ENCODE results near the gene DNLZ. TPM values are rescaled to one million over a fixed set of nuclear protein-coding genes. Genes with fewer than 3 reads are reported as not detected.

Gene DNLZ
- polyA plus RNA-seq, 2 of the 4 experiments (the other 2 are of a cell fraction), result 8.0 to 19.9 TPM

DNA sequence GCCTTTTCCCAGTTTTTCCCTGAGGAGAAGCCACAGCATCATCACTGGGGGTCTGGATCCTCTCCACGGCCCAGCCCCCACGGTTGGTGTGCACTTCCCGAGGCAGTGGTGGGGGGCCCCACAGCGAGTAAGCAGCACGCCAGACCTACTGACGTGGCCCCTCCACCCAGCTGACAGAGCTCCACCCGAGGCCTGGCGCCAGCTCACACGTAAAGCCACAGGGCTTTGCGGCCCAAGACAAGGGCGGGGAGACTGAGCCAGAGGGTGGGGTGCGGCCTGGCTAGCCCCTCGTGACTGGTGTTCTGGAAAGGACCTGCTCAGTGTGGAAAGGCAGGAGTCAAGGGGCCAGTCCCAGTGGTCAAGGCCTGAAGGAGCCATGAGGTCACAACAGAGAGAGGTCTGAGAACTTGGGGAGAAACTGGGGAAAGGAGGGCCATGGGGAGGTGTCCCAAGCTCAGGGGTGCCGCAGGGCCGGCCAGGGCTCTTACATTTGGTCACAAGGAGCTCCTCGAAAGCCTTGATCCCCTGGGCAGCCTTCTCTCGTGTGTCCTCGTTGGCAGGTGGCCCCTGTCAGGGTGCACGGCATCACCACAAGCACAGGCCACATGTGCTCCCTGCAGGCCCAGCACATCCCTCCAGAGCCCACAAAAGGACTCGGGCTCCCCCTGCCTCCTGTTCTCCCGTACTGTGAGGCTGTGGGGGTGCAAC, 30.9 kb upstream of the DNLZ start:
- TF ChIP-seq BHLHE40 (IDR thresholded peaks at IDR 0.05; ENCODE audit: low read depth, low read length) (no peak), KDM5A (IDR thresholded peaks at IDR 0.05) (no peak), CHD2 (IDR thresholded peaks at IDR 0.05; ENCODE audit: low read length, partially characterized antibody) (no peak), RNF2 (IDR thresholded peaks at IDR 0.05; ENCODE audit: borderline replicate concordance, low read depth) (no peak)
- TF ChIP-seq, protein P1, sequence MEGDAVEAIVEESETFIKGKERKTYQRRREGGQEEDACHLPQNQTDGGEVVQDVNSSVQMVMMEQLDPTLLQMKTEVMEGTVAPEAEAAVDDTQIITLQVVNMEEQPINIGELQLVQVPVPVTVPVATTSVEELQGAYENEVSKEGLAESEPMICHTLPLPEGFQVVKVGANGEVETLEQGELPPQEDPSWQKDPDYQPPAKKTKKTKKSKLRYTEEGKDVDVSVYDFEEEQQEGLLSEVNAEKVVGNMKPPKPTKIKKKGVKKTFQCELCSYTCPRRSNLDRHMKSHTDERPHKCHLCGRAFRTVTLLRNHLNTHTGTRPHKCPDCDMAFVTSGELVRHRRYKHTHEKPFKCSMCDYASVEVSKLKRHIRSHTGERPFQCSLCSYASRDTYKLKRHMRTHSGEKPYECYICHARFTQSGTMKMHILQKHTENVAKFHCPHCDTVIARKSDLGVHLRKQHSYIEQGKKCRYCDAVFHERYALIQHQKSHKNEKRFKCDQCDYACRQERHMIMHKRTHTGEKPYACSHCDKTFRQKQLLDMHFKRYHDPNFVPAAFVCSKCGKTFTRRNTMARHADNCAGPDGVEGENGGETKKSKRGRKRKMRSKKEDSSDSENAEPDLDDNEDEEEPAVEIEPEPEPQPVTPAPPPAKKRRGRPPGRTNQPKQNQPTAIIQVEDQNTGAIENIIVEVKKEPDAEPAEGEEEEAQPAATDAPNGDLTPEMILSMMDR (IDR thresholded peaks at IDR 0.05), result no peak
- Histone ChIP-seq H3K9me3 (no peaks in the 10 kb centered on the region), H3K27ac (no peak overlapping the region), H3K4me3 (no peak overlapping the region), H3K4me2 (no peak overlapping the region), H3K4me1 (peaks cover 9% of the 10 kb centered on the region; the same call in 2 of the 3 replicates)
- 95% methylated on average over 20 of the region's 21 CpGs for WGBS (ENCODE audit: missing lambda C conversion rate)
- DNase-seq (ENCODE audit: low read depth in 1 of 2, low spot score in 1 of 2) (no peak), ATAC-seq (no peak), FAIRE-seq (no peak)
- ChIA-PET CTCF (interaction anchor here (0.6 to 8.9 kb wide), 4 partner anchors 9 to 49 kb away, joined by 3 to 100 read pairs (median 17); partner anchors contain the start of gene DNLZ), POLR2A (no interaction called here)

DNA sequence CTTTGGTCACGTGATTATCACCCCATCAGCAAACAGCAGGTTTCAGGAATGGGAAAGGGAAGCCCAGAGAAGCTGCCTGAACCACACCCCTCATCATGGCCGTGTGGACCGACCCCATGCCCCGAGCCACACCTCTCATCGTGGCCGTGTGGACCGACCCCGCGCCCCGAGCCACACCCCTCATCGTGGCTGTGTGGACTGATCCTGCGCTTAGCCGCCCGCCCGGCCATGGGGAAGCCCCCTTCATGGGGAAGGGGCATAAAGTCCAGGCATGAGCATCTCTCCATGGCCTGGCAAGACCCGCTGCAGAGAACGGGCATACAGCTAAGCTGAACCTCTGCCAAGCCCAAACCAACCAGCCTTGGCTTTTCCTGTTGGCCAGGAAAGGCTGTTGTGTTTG, 30.0 kb upstream of the DNLZ start:
- H3K4me2 ChIP-seq, result no peak overlapping the region
- no peaks in the 10 kb centered on the region for H3K9me3 ChIP-seq
- ATAC-seq, result no peak
- H3K4me1 ChIP-seq, result peaks cover 4% of the 10 kb centered on the region; the same call in 2 of the 3 replicates
- ChIA-PET CTCF (interaction anchor here (1.0 to 8.9 kb wide), 10 partner anchors 8 to 426 kb away, joined by 3 to 100 read pairs (median 3); partner anchors contain the start of genes DNLZ, ENTR1, PMPCA and SNAPC4), POLR2A (no interaction called here)
- TF ChIP-seq ZFP36 (IDR thresholded peaks at IDR 0.05; ENCODE audit: borderline replicate concordance, partially characterized antibody) (no peak), JUN (IDR thresholded peaks at IDR 0.05) (0 out of 5 replicates have a peak, but pooled peaks of 1 of the 2 experiments have one; percentile 4)
- WGBS (ENCODE audit: missing lambda C conversion rate), result 88% methylated on average over 15 of the region's 17 CpGs
- DNase-seq (ENCODE audit: low read depth in 1 of 2, low spot score in 1 of 2), result no peak
- no peak overlapping the region for H3K27ac ChIP-seq
- FAIRE-seq, result no peak
- no peak overlapping the region for H3K4me3 ChIP-seq

DNA sequence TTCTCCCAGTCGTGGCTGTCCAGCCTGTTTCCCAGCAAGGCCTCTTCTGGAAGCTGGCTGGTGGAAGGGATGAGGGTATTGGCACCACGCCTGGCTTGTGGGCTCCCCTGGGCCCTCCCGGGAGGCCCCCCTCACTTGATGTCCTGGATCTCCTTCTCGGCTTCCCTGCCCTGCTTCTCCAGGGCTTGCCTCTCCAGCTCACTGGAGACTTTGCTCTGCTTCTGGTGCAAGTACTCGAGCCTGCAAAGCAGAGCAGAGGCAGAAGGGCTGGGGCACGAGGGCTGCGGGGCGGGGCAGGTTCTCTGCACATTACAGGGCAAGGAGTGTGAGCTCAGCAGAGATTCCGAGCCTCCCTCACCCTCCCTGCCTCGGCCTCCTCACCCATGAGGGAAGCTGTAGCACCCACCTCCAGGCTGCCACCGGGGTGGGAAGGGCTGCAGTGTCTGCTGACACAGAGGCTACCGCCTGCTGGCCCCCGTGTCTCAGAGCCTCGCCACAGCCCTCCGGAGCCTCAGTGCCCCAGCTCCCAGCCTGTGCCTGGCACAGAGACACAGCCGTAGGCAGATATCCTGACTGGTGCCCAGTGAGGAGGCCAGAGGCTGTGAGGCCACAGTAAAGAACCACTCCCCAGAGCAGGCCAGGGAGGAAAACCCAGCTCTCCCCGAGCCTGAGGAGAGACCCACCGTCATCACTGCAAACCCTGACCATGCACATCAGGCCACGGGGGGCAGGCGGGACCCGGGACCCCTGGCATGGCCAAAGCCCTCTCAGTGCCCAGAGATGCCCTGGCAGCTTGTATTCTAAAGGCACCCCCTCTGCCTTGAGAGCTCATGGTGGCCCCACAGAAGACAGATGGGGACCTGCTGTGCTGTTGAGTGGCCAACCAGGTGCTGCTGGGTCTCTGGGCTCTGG, 29.2 kb upstream of the DNLZ start:
- H3K4me2 ChIP-seq, result no peak overlapping the region
- H3K4me3 ChIP-seq, result no peak overlapping the region
- CTCF ChIA-PET, result interaction anchor here (0.9 to 4.5 kb wide), 15 partner anchors 8 to 426 kb away, joined by 3 to 29 read pairs (median 3); partner anchors contain the start of genes DNLZ, ENTR1, PMPCA and SNAPC4
- TF ChIP-seq FOSB (CRISPR knock-in tag; IDR thresholded peaks at IDR 0.05) (no peak), CHD2 (IDR thresholded peaks at IDR 0.05; ENCODE audit: low read length, partially characterized antibody) (no peak), PHF8 (IDR thresholded peaks at IDR 0.05; ENCODE audit: borderline replicate concordance, low read depth) (no peak), KDM5A (IDR thresholded peaks at IDR 0.05) (no peak), NR3C1 (IDR thresholded peaks at IDR 0.05) (no peak), RFX5 (IDR thresholded peaks at IDR 0.05) (no peak)
- TF ChIP-seq, protein P2, sequence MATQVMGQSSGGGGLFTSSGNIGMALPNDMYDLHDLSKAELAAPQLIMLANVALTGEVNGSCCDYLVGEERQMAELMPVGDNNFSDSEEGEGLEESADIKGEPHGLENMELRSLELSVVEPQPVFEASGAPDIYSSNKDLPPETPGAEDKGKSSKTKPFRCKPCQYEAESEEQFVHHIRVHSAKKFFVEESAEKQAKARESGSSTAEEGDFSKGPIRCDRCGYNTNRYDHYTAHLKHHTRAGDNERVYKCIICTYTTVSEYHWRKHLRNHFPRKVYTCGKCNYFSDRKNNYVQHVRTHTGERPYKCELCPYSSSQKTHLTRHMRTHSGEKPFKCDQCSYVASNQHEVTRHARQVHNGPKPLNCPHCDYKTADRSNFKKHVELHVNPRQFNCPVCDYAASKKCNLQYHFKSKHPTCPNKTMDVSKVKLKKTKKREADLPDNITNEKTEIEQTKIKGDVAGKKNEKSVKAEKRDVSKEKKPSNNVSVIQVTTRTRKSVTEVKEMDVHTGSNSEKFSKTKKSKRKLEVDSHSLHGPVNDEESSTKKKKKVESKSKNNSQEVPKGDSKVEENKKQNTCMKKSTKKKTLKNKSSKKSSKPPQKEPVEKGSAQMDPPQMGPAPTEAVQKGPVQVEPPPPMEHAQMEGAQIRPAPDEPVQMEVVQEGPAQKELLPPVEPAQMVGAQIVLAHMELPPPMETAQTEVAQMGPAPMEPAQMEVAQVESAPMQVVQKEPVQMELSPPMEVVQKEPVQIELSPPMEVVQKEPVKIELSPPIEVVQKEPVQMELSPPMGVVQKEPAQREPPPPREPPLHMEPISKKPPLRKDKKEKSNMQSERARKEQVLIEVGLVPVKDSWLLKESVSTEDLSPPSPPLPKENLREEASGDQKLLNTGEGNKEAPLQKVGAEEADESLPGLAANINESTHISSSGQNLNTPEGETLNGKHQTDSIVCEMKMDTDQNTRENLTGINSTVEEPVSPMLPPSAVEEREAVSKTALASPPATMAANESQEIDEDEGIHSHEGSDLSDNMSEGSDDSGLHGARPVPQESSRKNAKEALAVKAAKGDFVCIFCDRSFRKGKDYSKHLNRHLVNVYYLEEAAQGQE (IDR thresholded peaks at IDR 0.05), result no peak
- TF ChIP-seq, protein P3, sequence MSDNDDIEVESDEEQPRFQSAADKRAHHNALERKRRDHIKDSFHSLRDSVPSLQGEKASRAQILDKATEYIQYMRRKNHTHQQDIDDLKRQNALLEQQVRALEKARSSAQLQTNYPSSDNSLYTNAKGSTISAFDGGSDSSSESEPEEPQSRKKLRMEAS (IDR thresholded peaks at IDR 0.05), result no peak
- TF ChIP-seq, protein P4, sequence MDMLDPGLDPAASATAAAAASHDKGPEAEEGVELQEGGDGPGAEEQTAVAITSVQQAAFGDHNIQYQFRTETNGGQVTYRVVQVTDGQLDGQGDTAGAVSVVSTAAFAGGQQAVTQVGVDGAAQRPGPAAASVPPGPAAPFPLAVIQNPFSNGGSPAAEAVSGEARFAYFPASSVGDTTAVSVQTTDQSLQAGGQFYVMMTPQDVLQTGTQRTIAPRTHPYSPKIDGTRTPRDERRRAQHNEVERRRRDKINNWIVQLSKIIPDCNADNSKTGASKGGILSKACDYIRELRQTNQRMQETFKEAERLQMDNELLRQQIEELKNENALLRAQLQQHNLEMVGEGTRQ (IDR thresholded peaks at IDR 0.05), result no peak
- H3K4me1 ChIP-seq, result no peaks in the 10 kb centered on the region
- POLR2A ChIA-PET, result interaction anchor here (0.8 to 1.5 kb wide), 2 partner anchors 8 to 30 kb away, joined by 3 to 5 read pairs; no protein-coding TSS in a partner anchor
- 90% methylated on average over 20 of the region's 21 CpGs for WGBS (ENCODE audit: missing lambda C conversion rate)
- no peak for FAIRE-seq
- no peaks in the 10 kb centered on the region for H3K9me3 ChIP-seq
- no peak for DNase-seq (ENCODE audit: low read depth in 1 of 2, low spot score in 1 of 2)
- ATAC-seq, result peak in 1 of 2 experiments; percentile 28; a peak in 3 of 6 replicates
- H3K27ac ChIP-seq, result no peak overlapping the region

All from A549 (cell line).